SK-N-SH treated with all-trans-retinoic acid at 6 μM for 48 hours (cell line): Measurements from ENCODE around the gene RASAL1.

ENCODE experiments used
- ATAC-seq: fragments of 200-7000 bp; cut with Tn5 transposase; 3 replicates; pipeline ENCODE4 v1.9.1; 2020; ENCODE audit warnings: mild to moderate bottlenecking, moderate library complexity
- BACH2 ChIP-seq: fragments of 250-450 bp; sonication (Bioruptor Pico); IDR thresholded peaks from 2 replicates; pipeline ENCODE4 v1.9.0; 2021; ENCODE audit warnings: mild to moderate bottlenecking, borderline replicate concordance
- ESRRG ChIP-seq: fragments of 250-450 bp; sonication (Bioruptor Pico); IDR thresholded peaks from 2 replicates; pipeline ENCODE4 v1.6.1; 2021; ENCODE audit warnings: mild to moderate bottlenecking
- GLIS3 ChIP-seq: fragments of 250-450 bp; sonication (Bioruptor Pico); IDR thresholded peaks from 2 replicates; pipeline ENCODE4 v1.5.0; 2020; ENCODE audit warnings: mild to moderate bottlenecking, moderate library complexity
- ISL1 ChIP-seq: fragments of 250-450 bp; sonication (Bioruptor Pico); IDR thresholded peaks from 2 replicates; pipeline ENCODE4 v2.1.2; 2022; ENCODE audit warnings: mild to moderate bottlenecking, moderate library complexity
- PPARA ChIP-seq: fragments of 250-450 bp; sonication (Bioruptor Pico); IDR thresholded peaks from 2 replicates; pipeline ENCODE4 v1.5.0; 2020; ENCODE audit warnings: mild to moderate bottlenecking, borderline replicate concordance
- SNAI2 ChIP-seq: fragments of 250-450 bp; sonication (Bioruptor Pico); IDR thresholded peaks from 2 replicates; pipeline ENCODE4 v1.5.0; 2020; ENCODE audit warnings: mild to moderate bottlenecking, moderate library complexity
- TCF4 ChIP-seq: fragments of 250-450 bp; sonication (Bioruptor Pico); IDR thresholded peaks from 2 replicates; pipeline ENCODE4 v1.8.0; 2021; ENCODE audit warnings: mild to moderate bottlenecking, moderate library complexity, borderline replicate concordance
- TOX ChIP-seq: fragments of 250-450 bp; sonication (Bioruptor Pico); IDR thresholded peaks from 2 replicates; pipeline ENCODE4 v1.8.0; 2021; ENCODE audit warnings: mild to moderate bottlenecking, moderate library complexity, borderline replicate concordance
- ZC3H10 ChIP-seq: fragments of 250-450 bp; sonication (Bioruptor Pico); IDR thresholded peaks from 2 replicates; pipeline ENCODE4 v1.5.1; 2021; ENCODE audit warnings: mild to moderate bottlenecking, moderate library complexity
- ZFP3 ChIP-seq: fragments of 250-450 bp; sonication (Bioruptor Pico); IDR thresholded peaks from 2 replicates; pipeline ENCODE4 v1.5.0; 2020; ENCODE audit warnings: mild to moderate bottlenecking, moderate library complexity
- ZFP30 ChIP-seq: fragments of 450-650 bp; formaldehyde crosslinking; IDR thresholded peaks from 2 replicates; pipeline ENCODE4 v1.5.0; 2022; ENCODE audit warnings: mild to moderate bottlenecking, moderate library complexity
- ZNF565 ChIP-seq: fragments of 450-650 bp; formaldehyde crosslinking; conservative IDR thresholded peaks from 2 replicates; pipeline ENCODE4 v1.5.0; 2020; ENCODE audit warnings: low read depth, mild to moderate bottlenecking, moderate library complexity
- ZNF8 ChIP-seq: fragments of 450-650 bp; formaldehyde crosslinking; IDR thresholded peaks from 2 replicates; pipeline ENCODE4 v1.5.0; 2020; ENCODE audit warnings: mild to moderate bottlenecking, moderate library complexity
- TF ChIP-seq, protein P1 (sequence below): fragments of 250-450 bp; sonication (Bioruptor Pico); IDR thresholded peaks from 2 replicates; pipeline ENCODE4 v1.8.0; 2020; ENCODE audit warnings: mild to moderate bottlenecking, moderate library complexity, borderline replicate concordance
- TF ChIP-seq, protein P2 (sequence below): fragments of 250-450 bp; sonication (Bioruptor Pico); IDR thresholded peaks from 2 replicates; pipeline ENCODE4 v1.8.0; 2021; ENCODE audit warnings: low read depth, mild to moderate bottlenecking, moderate library complexity, borderline replicate concordance
- TF ChIP-seq, protein P3 (sequence below): fragments of 250-450 bp; sonication (Bioruptor Pico); IDR thresholded peaks from 2 replicates; pipeline ENCODE4 v1.5.0; 2020; ENCODE audit warnings: mild to moderate bottlenecking, moderate library complexity
- TF ChIP-seq, protein P4 (sequence below): fragments of 250-450 bp; sonication (Bioruptor Pico); IDR thresholded peaks from 2 replicates; pipeline ENCODE4 v1.5.1; 2020; ENCODE audit warnings: low read depth, mild to moderate bottlenecking, moderate library complexity
- TF ChIP-seq, protein P5 (sequence below): fragments of 250-450 bp; sonication (Bioruptor Pico); IDR thresholded peaks from 2 replicates; pipeline ENCODE4 v1.5.1; 2021; ENCODE audit warnings: mild to moderate bottlenecking, moderate library complexity

RASAL1 gene

DNA sequence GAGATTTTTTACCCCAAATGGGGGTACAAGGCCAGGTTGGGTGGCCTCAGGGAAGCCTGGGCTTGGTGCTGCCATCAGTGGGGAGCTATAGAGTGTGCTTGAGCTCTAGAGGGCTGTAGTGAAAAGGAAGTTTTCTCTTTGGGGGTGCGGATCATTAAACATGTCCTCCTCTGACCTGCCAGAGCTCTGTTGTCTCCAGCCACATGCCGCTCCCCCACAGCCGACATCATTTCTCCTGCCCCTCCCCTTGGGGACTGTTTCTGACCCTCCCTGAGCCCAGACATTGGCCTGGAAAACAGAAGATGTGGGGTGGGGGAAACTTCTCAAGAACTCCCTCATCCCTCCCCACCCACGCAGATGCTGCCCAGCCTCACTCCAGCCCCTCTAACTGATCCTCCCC, 53.7 kb downstream of the RASAL1 start (continued):
- TF ChIP-seq GLIS3 (CRISPR knock-in tag) (no peak), PPARA (CRISPR knock-in tag) (no peak), ZFP3 (no peak)
- TF ChIP-seq, protein P1, sequence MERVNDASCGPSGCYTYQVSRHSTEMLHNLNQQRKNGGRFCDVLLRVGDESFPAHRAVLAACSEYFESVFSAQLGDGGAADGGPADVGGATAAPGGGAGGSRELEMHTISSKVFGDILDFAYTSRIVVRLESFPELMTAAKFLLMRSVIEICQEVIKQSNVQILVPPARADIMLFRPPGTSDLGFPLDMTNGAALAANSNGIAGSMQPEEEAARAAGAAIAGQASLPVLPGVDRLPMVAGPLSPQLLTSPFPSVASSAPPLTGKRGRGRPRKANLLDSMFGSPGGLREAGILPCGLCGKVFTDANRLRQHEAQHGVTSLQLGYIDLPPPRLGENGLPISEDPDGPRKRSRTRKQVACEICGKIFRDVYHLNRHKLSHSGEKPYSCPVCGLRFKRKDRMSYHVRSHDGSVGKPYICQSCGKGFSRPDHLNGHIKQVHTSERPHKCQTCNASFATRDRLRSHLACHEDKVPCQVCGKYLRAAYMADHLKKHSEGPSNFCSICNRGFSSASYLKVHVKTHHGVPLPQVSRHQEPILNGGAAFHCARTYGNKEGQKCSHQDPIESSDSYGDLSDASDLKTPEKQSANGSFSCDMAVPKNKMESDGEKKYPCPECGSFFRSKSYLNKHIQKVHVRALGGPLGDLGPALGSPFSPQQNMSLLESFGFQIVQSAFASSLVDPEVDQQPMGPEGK (CRISPR knock-in tag) = no peak

DNA sequence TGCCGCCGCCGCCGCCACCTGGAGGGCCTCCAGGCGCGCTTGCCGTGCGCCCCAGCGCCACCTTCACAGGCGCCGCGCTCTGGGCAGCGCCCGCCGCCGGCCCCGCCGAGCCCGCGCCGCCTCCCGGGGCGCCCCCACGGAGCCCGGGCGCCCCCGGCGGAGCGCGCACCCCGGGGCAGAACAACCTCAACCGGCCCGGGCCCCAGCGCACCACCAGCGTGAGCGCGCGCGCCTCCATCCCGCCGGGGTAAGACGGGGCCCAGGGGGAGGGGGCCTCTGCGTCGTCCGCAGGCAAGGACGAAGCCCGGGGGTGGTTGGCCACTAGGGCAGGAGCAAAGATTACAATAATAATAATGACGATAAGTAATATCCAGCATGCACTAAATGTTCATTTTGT, 57.7 kb downstream of the RASAL1 start:
- TF ChIP-seq, protein P2, sequence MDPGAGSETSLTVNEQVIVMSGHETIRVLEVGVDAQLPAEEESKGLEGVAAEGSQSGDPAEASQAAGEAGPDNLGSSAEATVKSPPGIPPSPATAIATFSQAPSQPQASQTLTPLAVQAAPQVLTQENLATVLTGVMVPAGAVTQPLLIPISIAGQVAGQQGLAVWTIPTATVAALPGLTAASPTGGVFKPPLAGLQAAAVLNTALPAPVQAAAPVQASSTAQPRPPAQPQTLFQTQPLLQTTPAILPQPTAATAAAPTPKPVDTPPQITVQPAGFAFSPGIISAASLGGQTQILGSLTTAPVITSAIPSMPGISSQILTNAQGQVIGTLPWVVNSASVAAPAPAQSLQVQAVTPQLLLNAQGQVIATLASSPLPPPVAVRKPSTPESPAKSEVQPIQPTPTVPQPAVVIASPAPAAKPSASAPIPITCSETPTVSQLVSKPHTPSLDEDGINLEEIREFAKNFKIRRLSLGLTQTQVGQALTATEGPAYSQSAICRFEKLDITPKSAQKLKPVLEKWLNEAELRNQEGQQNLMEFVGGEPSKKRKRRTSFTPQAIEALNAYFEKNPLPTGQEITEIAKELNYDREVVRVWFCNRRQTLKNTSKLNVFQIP (CRISPR knock-in tag) = no peak
- TF ChIP-seq, protein P3, sequence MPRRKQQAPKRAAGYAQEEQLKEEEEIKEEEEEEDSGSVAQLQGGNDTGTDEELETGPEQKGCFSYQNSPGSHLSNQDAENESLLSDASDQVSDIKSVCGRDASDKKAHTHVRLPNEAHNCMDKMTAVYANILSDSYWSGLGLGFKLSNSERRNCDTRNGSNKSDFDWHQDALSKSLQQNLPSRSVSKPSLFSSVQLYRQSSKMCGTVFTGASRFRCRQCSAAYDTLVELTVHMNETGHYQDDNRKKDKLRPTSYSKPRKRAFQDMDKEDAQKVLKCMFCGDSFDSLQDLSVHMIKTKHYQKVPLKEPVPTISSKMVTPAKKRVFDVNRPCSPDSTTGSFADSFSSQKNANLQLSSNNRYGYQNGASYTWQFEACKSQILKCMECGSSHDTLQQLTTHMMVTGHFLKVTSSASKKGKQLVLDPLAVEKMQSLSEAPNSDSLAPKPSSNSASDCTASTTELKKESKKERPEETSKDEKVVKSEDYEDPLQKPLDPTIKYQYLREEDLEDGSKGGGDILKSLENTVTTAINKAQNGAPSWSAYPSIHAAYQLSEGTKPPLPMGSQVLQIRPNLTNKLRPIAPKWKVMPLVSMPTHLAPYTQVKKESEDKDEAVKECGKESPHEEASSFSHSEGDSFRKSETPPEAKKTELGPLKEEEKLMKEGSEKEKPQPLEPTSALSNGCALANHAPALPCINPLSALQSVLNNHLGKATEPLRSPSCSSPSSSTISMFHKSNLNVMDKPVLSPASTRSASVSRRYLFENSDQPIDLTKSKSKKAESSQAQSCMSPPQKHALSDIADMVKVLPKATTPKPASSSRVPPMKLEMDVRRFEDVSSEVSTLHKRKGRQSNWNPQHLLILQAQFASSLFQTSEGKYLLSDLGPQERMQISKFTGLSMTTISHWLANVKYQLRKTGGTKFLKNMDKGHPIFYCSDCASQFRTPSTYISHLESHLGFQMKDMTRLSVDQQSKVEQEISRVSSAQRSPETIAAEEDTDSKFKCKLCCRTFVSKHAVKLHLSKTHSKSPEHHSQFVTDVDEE = no peak
- TF ChIP-seq ZFP30 (CRISPR knock-in tag) = no peak
- TF ChIP-seq BACH2 (CRISPR knock-in tag) = no peak
- no peak for TF ChIP-seq SNAI2 (CRISPR knock-in tag)
- TF ChIP-seq ZNF8 (CRISPR knock-in tag) = no peak
- TF ChIP-seq ISL1 (CRISPR knock-in tag) = no peak
- TF ChIP-seq ZNF565 (CRISPR knock-in tag) = no peak
- no peak for ATAC-seq

DNA sequence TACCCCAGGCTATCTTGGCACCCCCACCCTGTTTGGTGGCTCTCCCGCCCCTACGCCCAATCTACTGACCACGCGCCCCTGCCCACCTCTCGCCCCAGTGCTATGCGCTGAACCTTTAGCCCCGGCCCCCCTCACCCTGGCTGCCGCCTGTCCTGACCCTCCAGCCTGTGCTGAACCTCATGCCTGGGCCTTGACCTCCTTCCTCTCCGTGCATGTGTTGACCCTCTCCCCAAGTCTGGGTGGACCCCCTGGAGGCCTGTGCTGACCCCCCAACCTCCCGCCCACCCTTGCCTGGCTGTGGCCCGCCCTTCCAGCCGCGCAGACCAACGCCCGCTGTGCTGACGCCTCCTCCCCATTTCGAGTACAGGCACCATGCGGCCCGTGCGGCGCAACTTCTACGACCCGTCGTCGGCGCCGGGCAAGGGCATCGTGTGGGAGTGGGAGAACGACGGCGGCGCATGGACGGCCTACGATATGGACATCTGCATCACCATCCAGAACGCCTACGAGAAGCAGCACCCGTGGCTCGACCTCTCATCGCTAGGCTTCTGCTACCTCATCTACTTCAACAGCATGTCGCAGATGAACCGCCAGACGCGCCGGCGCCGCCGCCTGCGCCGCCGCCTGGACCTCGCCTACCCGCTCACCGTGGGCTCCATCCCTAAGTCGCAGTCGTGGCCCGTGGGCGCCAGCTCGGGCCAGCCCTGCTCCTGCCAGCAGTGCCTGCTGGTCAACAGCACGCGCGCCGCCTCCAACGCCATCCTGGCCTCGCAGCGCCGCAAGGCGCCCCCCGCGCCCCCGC, 58.3 kb downstream of the RASAL1 start:
- ATAC-seq = no peak
- TF ChIP-seq TOX (no peak), TCF4 (CRISPR knock-in tag) (no peak)

DNA sequence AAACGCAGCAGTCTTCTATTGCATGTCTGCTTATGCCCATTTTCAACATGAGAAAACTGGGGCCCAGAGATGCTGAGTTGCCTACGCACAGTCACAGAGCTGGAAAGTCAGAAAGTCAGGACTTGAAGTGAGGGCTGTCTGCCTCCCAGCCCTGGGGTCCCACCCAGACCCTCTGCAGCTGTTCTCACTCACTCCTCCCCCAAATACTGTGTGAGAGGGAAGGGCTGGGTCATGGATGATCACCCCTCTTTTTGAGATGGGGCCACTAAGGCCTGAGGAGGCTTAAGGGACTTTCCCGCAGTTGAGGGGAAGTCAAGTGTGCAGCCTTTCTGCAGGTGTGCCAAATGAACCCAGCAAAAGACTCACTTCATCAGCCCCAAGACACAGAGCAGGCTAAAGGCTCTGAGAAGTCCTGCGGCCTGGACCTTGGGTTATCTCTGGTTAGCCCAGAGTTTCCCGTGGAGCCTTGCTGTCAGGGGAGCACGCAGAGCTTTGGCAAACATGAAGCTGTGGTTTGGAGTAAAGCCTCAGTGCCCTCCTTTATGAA, 60.4 kb downstream of the RASAL1 start:
- ATAC-seq = no peak
- TF ChIP-seq, protein P1 (CRISPR knock-in tag) = no peak
- TF ChIP-seq PPARA (CRISPR knock-in tag) (no peak), ZFP3 (no peak), ISL1 (CRISPR knock-in tag) (no peak), ESRRG (CRISPR knock-in tag) (no peak), ZNF8 (CRISPR knock-in tag) (no peak), TOX (no peak), BACH2 (CRISPR knock-in tag) (no peak), TCF4 (CRISPR knock-in tag) (no peak), ZC3H10 (CRISPR knock-in tag) (no peak)
- TF ChIP-seq, protein P4, sequence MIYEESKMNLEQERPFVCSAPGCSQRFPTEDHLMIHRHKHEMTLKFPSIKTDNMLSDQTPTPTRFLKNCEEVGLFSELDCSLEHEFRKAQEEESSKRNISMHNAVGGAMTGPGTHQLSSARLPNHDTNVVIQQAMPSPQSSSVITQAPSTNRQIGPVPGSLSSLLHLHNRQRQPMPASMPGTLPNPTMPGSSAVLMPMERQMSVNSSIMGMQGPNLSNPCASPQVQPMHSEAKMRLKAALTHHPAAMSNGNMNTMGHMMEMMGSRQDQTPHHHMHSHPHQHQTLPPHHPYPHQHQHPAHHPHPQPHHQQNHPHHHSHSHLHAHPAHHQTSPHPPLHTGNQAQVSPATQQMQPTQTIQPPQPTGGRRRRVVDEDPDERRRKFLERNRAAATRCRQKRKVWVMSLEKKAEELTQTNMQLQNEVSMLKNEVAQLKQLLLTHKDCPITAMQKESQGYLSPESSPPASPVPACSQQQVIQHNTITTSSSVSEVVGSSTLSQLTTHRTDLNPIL = no peak
- TF ChIP-seq, protein P3 = no peak
- TF ChIP-seq, protein P5, sequence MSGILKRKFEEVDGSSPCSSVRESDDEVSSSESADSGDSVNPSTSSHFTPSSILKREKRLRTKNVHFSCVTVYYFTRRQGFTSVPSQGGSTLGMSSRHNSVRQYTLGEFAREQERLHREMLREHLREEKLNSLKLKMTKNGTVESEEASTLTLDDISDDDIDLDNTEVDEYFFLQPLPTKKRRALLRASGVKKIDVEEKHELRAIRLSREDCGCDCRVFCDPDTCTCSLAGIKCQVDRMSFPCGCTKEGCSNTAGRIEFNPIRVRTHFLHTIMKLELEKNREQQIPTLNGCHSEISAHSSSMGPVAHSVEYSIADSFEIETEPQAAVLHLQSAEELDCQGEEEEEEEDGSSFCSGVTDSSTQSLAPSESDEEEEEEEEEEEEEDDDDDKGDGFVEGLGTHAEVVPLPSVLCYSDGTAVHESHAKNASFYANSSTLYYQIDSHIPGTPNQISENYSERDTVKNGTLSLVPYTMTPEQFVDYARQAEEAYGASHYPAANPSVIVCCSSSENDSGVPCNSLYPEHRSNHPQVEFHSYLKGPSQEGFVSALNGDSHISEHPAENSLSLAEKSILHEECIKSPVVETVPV (CRISPR knock-in tag) = no peak
